GM19324 (cell line): ENCODE measurements around the gene ATG9B.
"Not testable (repeated sequence)": the region's sequence is repeated elsewhere in the genome, so short reads cannot be mapped to it uniquely, and the experiment has no call there.

Experiments
- ATAC-seq: cut with Tn5 transposase; IDR thresholded peaks from one replicate; pipeline ENCODE4 v1.9.1; 2021; ENCODE audit warnings: mild to moderate bottlenecking, moderate library complexity; ENCODE audit not compliant: unreplicated experiment, low FRiP score

The ATG9B gene

DNA sequence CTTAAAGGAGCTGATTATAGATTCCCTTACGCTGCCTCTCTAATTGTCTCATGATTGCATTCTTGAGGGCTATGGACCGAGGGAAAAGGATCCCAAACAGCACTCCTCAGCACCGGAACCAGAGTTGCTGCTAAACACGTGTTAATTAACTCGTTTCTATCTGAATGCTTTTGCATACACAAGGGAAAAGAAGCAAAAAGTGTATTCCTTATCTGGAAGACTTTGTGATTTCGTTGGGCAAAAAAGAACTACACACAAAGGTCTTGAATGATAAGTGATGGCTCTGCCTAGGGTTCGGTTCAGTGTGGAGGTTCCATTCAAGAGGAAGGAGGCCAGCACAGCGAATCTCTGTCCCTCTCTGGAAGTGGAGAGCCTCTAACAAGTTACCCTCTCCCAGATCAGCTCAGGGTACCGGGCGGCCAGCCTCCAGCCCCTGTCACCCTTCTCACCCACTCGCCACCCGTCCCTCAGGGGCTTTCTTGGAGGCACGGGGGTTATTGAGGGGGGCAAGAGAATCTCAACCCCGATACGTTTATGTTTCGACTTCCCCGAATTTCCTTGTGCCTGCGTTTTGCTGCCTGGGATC, 34.6 kb upstream of the ATG9B start:
- no peak for ATAC-seq

- peak; percentile 86 for ATAC-seq
Measured at GRCh38 chr7:151057989-151058780, 33.9 kb upstream of the ATG9B start.

GRCh38 chr7:151057506-151057988, 33.3 kb upstream of the ATG9B start, which contains the start of gene CDK5:
CDK5 (minus strand) TSS chr7:151057897; CDS start chr7:151057848, 49 bp downstream.
- ATAC-seq, result peak; percentile 7

DNA sequence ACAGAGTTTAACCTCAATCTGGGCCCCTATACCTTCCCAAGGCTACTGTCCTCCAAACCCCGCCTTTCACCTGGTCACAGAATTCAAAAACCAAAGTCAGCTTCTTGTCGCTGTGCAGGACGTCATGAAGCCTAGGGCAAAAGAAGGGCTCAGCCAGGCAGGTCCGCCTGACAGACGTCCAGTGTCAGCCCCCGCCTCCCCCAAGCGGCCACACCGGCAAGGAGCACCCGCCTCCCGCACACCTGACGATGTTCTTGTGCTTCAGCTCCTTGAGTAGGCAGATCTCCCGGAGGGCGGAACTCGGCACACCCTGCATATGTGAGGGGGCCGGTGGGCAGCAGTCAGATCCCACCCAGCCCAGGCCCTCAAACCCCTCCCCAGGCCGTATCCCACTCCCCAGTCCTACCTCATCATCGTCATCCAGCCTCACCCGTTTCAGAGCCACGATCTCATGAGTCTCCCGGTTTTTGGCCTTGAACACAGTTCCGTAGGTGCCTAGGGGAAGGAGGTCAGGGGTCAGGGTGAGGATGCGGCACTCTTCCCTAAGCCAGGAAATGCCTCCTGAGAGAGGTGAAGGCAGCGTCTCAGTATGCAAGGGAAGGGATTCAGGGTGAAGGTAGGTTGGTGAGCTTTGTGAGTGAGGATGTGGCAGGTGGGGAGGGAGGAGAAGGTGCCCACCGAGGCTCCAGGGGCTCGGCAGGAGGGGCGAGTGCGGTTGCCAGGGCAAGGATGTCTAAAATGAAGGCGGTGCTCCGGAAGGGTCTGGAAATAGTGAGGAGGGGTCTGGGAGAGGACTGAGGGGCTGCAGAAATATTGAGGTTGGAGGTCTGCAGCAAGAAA, 32.6 kb upstream of the ATG9B start:
- ATAC-seq, result no peak

GRCh38 chr7:151056283-151056665, 32.0 kb upstream of the ATG9B start:
- ATAC-seq, result no peak

DNA sequence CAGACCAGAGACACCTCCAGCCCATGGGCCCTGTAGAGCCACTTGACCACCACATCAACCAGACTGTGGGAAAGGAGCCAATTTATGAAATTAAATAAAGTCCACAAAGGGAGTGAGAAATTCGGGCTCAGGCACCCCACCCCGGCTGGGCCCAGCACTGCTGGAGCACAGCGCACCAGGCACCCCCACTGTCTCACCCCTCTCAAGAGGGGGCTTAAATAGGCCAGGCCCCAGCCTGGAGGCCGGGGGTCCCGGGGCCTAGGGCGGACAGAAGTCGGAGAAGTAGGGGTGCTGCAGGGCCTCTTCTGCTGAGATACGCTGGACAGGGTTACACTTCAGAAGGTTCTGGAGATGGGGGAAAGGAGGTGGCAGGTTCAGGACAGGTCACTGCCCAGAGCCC, 29.5 kb upstream of the ATG9B start:
- ATAC-seq, result no peak

DNA sequence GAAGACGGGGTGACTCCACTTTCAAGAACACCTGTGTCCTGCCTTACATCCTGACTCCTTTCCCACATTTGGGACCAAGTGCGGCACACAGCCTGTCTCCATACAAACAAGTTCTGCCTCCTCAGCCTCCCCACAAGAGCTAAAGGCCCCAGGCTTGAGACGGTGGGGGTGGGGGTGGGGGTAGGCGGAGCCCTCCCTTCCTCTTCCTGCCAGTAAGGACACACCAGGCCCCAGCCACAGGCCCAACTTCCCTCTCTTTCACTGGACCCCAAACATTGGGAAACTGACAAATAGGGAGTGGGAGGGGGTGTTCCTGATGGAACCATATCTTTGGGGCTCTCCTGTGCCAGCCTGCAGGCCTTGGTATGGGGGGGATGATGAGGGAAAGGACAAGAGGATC, 28.8 kb upstream of the ATG9B start:
- ATAC-seq, result no peak

- ATAC-seq, result no peak
Measured at GRCh38 chr7:151051108-151051507, 26.8 kb upstream of the ATG9B start.

DNA sequence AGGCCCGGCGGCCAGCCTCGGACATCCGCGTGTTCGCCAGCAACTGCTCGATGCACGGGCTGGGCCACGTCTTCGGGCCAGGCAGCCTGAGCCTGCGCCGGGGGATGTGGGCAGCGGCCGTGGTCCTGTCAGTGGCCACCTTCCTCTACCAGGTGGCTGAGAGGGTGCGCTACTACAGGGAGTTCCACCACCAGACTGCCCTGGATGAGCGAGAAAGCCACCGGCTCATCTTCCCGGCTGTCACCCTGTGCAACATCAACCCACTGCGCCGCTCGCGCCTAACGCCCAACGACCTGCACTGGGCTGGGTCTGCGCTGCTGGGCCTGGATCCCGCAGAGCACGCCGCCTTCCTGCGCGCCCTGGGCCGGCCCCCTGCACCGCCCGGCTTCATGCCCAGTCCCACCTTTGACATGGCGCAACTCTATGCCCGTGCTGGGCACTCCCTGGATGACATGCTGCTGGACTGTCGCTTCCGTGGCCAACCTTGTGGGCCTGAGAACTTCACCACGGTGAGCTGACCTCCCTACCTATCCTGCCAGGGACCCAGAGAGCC, 24.7 kb upstream of the ATG9B start:
- no peak for ATAC-seq

DNA sequence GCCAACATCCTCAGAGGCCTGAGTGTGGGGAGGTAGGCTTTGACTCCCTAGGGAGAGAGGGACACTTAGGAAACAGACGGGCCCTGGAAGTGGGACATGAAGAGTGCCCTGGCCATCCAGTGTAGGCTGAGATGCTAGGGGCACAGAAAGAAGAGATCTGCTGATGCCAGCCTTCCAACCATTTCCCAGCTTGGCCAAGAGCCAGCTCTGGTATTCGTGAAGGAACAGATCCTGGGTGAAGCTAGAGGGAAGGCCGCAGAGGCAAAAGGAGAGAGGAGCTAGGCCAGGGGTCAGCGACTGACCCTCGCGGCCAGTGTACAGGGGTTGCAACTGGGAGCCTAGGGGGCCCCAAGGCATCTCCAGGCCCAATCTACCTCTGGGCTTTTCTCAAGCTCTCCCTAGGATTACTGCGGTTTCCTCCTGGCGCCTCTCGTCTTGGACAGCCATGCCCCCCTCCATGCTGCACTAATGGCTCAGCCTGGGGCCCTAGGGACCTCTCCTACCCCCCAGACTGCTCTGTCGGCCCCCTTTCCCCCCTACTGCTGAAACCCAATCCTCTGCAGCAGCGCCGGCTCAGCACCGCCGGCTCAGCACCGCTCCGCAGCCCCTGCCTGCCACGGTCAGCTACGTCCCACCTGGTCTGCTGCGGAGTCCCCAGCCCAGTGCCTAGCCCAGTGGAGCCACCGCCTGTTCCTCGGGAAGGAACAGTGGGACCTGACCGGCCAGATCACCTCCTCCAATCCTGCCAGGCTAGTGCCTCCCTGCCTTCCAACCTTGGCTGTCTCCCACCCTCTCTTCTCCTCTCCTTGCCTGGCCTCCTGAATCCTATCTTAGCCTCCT, 23.9 kb upstream of the ATG9B start, which contains the start of gene ASIC3:
Gene ASIC3, plus strand, starts transcription at position 556 of the 840 bp plus-strand sequence. CDS start 355 bp downstream, outside the sequence.
- no peak for ATAC-seq

DNA sequence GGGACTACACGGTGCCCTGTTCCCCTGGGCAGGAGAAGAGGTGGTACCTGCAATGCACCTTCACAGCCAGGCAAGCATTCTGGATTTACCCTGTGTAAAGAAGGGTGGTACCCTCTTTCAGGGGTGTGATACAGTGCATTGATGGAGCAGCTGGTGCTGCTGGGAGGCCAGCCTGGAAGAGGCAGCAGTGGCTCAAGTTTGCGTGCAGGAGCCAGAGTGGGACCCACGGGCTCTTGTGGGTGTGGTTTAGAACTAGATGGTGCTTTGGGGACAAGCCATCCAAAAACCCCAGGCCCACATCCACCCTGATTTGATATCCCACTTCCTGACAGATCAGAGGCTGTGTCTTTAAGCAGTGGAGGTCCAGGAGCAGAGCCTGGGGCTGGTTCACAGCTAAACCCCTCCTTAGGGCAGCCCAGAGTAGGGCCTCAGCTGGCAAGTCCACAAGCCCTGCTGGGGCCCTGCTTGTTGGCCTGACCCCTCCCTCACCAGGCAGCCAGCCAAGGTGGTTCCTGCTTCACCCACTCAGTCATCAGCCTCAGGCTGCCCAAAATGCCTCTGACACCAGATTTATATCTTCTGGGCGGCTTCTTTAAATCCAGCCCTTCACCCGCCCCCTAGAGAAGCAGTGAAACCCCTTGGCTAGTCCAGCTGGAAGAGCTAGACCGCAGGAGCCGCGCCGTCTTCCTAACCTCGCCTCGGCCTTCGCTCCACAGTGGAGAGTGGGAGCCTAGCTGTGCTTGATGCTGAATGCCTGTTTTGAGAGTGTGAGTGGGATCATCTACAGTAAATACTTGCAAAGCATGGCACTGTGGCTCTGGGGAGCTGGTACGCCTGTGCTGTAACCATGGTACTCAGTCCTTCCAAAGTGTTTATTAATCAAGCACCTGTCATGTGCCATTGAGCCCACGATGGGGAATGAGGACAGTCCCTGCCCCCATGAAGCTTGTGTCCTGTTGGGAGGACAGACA, 22.6 kb upstream of the ATG9B start:
- no peak for ATAC-seq

- ATAC-seq, result no peak
Measured at GRCh38 chr7:151045967-151046366, 21.7 kb upstream of the ATG9B start.

DNA sequence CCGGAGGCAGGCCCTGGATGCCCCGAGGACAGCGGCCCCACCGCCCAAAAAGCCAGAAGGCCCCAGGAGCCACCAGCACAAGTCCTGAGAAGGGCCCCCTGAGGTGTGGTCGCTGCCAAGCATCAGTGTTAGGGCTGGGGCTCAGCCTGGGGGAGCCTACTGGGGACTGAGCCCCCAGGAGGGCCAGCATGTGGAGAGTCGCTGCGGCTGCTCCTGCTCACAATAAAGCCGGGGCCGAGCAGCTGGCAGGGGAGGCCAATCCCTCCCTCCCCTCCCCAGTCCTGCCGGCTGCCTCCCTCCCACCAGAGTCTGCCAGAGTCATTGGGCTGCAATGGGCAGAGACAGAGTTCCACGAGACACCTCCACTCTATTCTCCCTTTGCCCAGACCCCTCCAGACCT, 21.0 kb upstream of the ATG9B start:
- no peak for ATAC-seq

GRCh38 chr7:151043959-151044358, 19.7 kb upstream of the ATG9B start:
- no peak for ATAC-seq

GRCh38 chr7:151043449-151043848, 19.2 kb upstream of the ATG9B start:
- not testable (repeated sequence) for ATAC-seq

DNA sequence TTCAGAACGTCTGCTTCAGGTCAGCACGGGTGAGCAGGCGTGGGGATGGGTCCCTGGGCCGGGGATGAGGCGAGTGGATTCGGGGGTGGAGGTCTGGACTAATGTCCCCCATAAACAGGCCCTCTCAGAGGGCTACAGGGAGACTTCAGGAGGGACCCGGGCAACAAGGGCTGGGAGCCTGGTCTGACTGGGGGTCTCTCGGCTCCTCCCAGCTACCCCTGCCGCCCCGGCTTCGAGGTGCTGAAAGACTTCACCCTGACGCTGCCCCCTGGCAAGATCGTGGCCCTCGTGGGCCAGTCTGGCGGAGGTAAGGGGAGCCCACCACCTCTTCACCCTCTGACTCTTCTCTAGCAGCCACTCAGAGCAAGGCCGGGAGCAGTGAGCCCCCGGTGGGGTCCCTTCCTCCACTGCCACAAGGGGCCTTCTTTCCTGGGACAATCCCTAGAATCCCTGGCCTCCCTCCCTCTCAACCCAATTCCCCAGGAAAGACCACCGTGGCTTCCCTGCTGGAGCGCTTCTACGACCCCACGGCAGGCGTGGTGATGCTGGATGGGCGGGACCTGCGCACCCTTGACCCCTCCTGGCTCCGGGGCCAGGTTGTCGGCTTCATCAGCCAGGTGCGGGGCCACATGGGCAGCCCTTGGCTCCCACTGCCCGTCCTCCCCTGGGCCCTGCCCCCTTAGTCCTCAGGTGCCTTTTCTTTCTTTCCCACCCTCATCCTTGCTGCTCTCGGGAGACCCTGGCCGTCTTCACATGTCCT, 16.5 kb upstream of the ATG9B start:
- no peak for ATAC-seq

- ATAC-seq, result no peak
Measured at GRCh38 chr7:151039850-151040548, 15.7 kb upstream of the ATG9B start.
